ENCODE results near the gene TLR1.
"Not testable (repeated sequence)": the region's sequence is repeated elsewhere in the genome, so short reads cannot be mapped to it uniquely, and the experiment has no call there.

- TF ChIP-seq POLR2A (IDR thresholded peaks at IDR 0.05; ENCODE audit: low read depth); POLR2AphosphoS5 (IDR thresholded peaks at IDR 0.05); CTCF (IDR thresholded peaks at IDR 0.05): not testable (repeated sequence)
These were observed 2.9 kb upstream of the TLR1 start for GRCh38 chr4:38807462-38807861.
